ENCODE data around the gene EIF3CL. TPM values are rescaled to one million over a fixed set of nuclear protein-coding genes. Genes with fewer than 3 reads are reported as not detected.
"Not testable (repeated sequence)": the region's sequence is repeated elsewhere in the genome, so short reads cannot be mapped to it uniquely, and the experiment has no call there.

The EIF3CL gene
- total and polyA plus RNA-seq, 10 of the 15 experiments (the other 5 are each of a cell fraction or from before 2014, with no cell fraction given) = 1.7 to 93.6 (median 60.0) TPM; not detected in 1

DNA sequence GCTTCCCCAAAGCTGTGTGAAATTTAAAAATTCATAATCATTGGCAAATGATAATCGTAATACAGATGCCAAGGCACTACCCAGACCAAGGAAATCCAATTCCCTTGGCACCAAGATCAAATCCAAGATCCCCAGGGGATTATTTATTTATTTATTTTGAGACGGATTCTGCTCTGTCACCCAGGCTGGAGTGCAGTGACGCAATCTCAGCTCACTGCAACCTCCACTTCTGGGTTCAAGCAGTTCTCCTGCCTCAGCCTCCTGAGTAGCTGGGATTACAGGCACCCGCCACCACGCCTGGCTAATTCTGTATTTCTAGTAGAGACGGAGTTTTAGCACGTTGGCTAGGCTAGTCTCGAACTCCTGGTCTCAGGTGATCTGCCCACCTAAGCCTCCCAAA, 68.0 kb downstream of the EIF3CL start:
- SMC1A ChIA-PET (ENCODE audit: uncharacterized antibody, unreplicated experiment); H3K9ac ChIP-seq (ENCODE audit: control insufficient read depth, insufficient read depth, low read length); in situ Hi-C loops (cut with MboI); POLR2A ChIA-PET; RAD21 ChIA-PET (ENCODE audit: unreplicated experiment); H3K27ac ChIP-seq (ENCODE audit: control insufficient read depth, insufficient read depth); H3K79me2 ChIP-seq (ENCODE audit: control insufficient read depth, insufficient read depth, low read length); H3K27me3 ChIP-seq (replicated peaks in 1 of 2; ENCODE audit: control insufficient read depth in 2 of 2, insufficient read depth in 2 of 2, low read length in 1 of 2); CTCF ChIA-PET; H3K4me1 ChIP-seq (ENCODE audit: control insufficient read depth, insufficient read depth, low read length); H4K20me1 ChIP-seq (ENCODE audit: control insufficient read depth, insufficient read depth); DNase-seq (ENCODE audit: low read depth, low spot score); H2AFZ ChIP-seq (ENCODE audit: control insufficient read depth, low read depth, low read length); FAIRE-seq; H3K9me3 ChIP-seq (replicated peaks; ENCODE audit: control insufficient read depth, insufficient read depth, low read length); H3K4me3 ChIP-seq; H3K36me3 ChIP-seq (ENCODE audit: control insufficient read depth in 2 of 2, insufficient read depth in 2 of 2, low read length in 1 of 2); H3K4me2 ChIP-seq (ENCODE audit: control insufficient read depth, insufficient read depth); BruUV-seq (replicated peaks); intact Hi-C loops (cut with micrococcal nuclease; ENCODE audit: unreplicated experiment); ATAC-seq: not testable (repeated sequence)
- 63% methylated on average over 8 of the region's 8 CpGs for WGBS (ENCODE audit: insufficient coverage, insufficient replicate concordance, low lambda C conversion rate, missing lambda C conversion rate)

- SMC1A ChIA-PET (ENCODE audit: uncharacterized antibody, unreplicated experiment); in situ Hi-C loops (cut with MboI); H3K27ac ChIP-seq (ENCODE audit: control insufficient read depth, insufficient read depth); RAD21 ChIA-PET (ENCODE audit: unreplicated experiment); H3K4me3 ChIP-seq; FAIRE-seq; intact Hi-C loops (cut with micrococcal nuclease; ENCODE audit: unreplicated experiment); ATAC-seq; POLR2A ChIA-PET; H3K4me1 ChIP-seq (ENCODE audit: control insufficient read depth, insufficient read depth, low read length); H3K9ac ChIP-seq (ENCODE audit: control insufficient read depth, insufficient read depth, low read length); H2AFZ ChIP-seq (ENCODE audit: control insufficient read depth, low read depth, low read length); H3K27me3 ChIP-seq (replicated peaks in 1 of 2; ENCODE audit: control insufficient read depth in 2 of 2, insufficient read depth in 2 of 2, low read length in 1 of 2); H3K36me3 ChIP-seq (ENCODE audit: control insufficient read depth in 2 of 2, insufficient read depth in 2 of 2, low read length in 1 of 2); DNase-seq (ENCODE audit: low read depth, low spot score); H3K9me3 ChIP-seq (replicated peaks; ENCODE audit: control insufficient read depth, insufficient read depth, low read length); H3K79me2 ChIP-seq (ENCODE audit: control insufficient read depth, insufficient read depth, low read length); H4K20me1 ChIP-seq (ENCODE audit: control insufficient read depth, insufficient read depth); BruUV-seq (replicated peaks); CTCF ChIA-PET; H3K4me2 ChIP-seq (ENCODE audit: control insufficient read depth, insufficient read depth): not testable (repeated sequence)
- 56% methylated on average over 6 of the region's 6 CpGs for WGBS (ENCODE audit: insufficient coverage, insufficient replicate concordance, low lambda C conversion rate, missing lambda C conversion rate)
Measured at GRCh38 chr16:28332632-28333031, 71.0 kb downstream of the EIF3CL start.

DNA sequence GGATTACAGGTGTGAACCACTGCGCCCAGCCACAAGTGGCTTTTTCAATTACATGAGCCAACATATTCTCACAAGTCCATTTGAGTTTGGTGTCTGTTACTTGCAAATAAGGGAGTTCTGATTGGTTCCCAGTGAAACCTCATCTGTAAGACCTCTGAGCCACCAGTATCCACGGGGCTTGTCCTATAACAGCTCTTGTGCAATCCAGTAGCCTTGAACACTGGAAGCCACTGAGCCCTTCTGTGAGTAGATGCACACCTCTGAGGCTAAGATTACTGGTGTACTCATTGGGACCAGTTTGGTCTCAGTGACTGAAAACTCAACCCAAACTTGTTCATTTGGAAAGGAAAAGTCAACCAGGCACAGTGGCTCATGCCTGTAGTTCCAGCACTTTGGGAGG, 72.7 kb downstream of the EIF3CL start:
- H3K27ac ChIP-seq (ENCODE audit: control insufficient read depth, insufficient read depth); RAD21 ChIA-PET (ENCODE audit: unreplicated experiment); DNase-seq (ENCODE audit: low read depth, low spot score); BruUV-seq (replicated peaks); H3K36me3 ChIP-seq (ENCODE audit: control insufficient read depth in 2 of 2, insufficient read depth in 2 of 2, low read length in 1 of 2); H3K4me2 ChIP-seq (ENCODE audit: control insufficient read depth, insufficient read depth); H3K9me3 ChIP-seq (replicated peaks; ENCODE audit: control insufficient read depth, insufficient read depth, low read length); intact Hi-C loops (cut with micrococcal nuclease; ENCODE audit: unreplicated experiment); H3K79me2 ChIP-seq (ENCODE audit: control insufficient read depth, insufficient read depth, low read length); H3K27me3 ChIP-seq (replicated peaks in 1 of 2; ENCODE audit: control insufficient read depth in 2 of 2, insufficient read depth in 2 of 2, low read length in 1 of 2); CTCF ChIA-PET; FAIRE-seq; H3K4me1 ChIP-seq (ENCODE audit: control insufficient read depth, insufficient read depth, low read length); H2AFZ ChIP-seq (ENCODE audit: control insufficient read depth, low read depth, low read length); H4K20me1 ChIP-seq (ENCODE audit: control insufficient read depth, insufficient read depth); in situ Hi-C loops (cut with MboI); POLR2A ChIA-PET; H3K4me3 ChIP-seq; H3K9ac ChIP-seq (ENCODE audit: control insufficient read depth, insufficient read depth, low read length): not testable (repeated sequence)
- ATAC-seq = peak; percentile 27; the same call in 1 of the 3 replicates
- 63% methylated on average over 2 of the region's 2 CpGs for WGBS (ENCODE audit: insufficient coverage, insufficient replicate concordance, low lambda C conversion rate, missing lambda C conversion rate)
- SMC1A ChIA-PET (ENCODE audit: uncharacterized antibody, unreplicated experiment) = interaction anchor here (0.7 kb wide), 1 partner anchor 211 kb away, joined by 3 read pairs; no protein-coding TSS in a partner anchor

DNA sequence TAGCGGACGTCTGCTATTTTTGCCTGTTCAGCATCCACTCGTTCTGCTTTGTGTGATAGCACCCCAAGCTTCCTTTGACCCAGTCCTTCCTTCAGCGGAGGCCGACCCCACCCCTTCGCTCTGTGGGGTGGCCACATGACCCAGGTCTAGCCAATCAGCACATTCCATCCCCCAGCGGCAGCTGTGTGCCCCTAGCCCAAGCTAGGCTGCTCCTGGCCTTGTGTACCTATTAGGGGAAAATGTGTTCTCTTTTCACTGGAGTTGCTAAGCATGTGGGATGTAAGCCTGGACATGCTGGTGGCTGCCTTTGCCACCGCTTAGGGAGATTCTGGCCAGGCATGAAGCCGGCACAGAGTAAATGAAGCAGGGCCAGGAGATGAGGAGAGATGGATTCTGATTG, 73.4 kb downstream of the EIF3CL start:
- SMC1A ChIA-PET (ENCODE audit: uncharacterized antibody, unreplicated experiment) = interaction anchor here (0.7 kb wide), 1 partner anchor 211 kb away, joined by 3 read pairs; no protein-coding TSS in a partner anchor
- H3K4me3 ChIP-seq; H3K9ac ChIP-seq (ENCODE audit: control insufficient read depth, insufficient read depth, low read length); RAD21 ChIA-PET (ENCODE audit: unreplicated experiment); FAIRE-seq; H3K27me3 ChIP-seq (replicated peaks in 1 of 2; ENCODE audit: control insufficient read depth in 2 of 2, insufficient read depth in 2 of 2, low read length in 1 of 2); H2AFZ ChIP-seq (ENCODE audit: control insufficient read depth, low read depth, low read length); POLR2A ChIA-PET; CTCF ChIA-PET; intact Hi-C loops (cut with micrococcal nuclease; ENCODE audit: unreplicated experiment); H3K4me1 ChIP-seq (ENCODE audit: control insufficient read depth, insufficient read depth, low read length); H4K20me1 ChIP-seq (ENCODE audit: control insufficient read depth, insufficient read depth); H3K4me2 ChIP-seq (ENCODE audit: control insufficient read depth, insufficient read depth); DNase-seq (ENCODE audit: low read depth, low spot score); H3K36me3 ChIP-seq (ENCODE audit: control insufficient read depth in 2 of 2, insufficient read depth in 2 of 2, low read length in 1 of 2); H3K79me2 ChIP-seq (ENCODE audit: control insufficient read depth, insufficient read depth, low read length); H3K27ac ChIP-seq (ENCODE audit: control insufficient read depth, insufficient read depth); in situ Hi-C loops (cut with MboI); BruUV-seq (replicated peaks); H3K9me3 ChIP-seq (replicated peaks; ENCODE audit: control insufficient read depth, insufficient read depth, low read length): not testable (repeated sequence)
- 22% methylated on average over 6 of the region's 9 CpGs for WGBS (ENCODE audit: insufficient coverage, insufficient replicate concordance, low lambda C conversion rate, missing lambda C conversion rate)
- ATAC-seq = peak; percentile 58; the same call in 2 of the 3 replicates

Measured in GM12878 (cell line).